Measurements from ENCODE around the gene SLC35G3.
"Not testable (repeated sequence)": the region's sequence is repeated elsewhere in the genome, so short reads cannot be mapped to it uniquely, and the experiment has no call there.

SLC35G3 gene

DNA sequence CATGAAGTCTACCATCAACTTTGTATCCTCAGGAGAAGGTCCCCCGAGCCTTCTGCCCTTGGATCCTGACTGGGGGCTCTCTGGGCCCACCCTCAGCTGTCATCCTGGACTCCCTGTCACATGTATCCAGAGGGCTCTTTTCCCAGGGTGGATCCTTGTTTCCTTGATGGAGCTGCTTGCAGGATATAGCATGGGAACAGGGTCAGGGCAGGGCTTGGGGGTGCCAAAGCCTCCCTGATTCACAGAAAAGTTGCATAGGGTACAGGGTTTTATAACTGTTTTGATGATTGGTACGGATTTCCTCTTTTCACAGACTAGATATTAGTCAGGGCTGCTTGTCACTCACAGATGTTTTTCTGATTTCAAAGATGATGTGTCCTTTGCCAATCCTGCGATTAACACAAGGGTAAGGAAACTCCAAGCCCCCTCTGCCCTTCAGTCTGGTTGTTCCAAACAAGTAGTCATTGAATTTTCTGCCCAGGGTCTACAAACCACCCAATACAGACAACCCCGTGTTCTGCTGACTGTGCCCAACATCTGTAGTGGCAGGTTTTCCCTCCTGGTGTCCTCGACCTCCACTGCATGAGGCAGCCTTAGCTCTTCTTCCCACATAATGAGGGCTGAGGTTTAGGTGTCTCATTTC lies 20.6 kb upstream of the SLC35G3 start:
- DNase-seq = no peak
- in situ Hi-C loops (cut with HindIII; ENCODE audit: low pct_ligation_motif_present, low sequenced_read_pairs) = no loop called here
- TF ChIP-seq, protein P1, sequence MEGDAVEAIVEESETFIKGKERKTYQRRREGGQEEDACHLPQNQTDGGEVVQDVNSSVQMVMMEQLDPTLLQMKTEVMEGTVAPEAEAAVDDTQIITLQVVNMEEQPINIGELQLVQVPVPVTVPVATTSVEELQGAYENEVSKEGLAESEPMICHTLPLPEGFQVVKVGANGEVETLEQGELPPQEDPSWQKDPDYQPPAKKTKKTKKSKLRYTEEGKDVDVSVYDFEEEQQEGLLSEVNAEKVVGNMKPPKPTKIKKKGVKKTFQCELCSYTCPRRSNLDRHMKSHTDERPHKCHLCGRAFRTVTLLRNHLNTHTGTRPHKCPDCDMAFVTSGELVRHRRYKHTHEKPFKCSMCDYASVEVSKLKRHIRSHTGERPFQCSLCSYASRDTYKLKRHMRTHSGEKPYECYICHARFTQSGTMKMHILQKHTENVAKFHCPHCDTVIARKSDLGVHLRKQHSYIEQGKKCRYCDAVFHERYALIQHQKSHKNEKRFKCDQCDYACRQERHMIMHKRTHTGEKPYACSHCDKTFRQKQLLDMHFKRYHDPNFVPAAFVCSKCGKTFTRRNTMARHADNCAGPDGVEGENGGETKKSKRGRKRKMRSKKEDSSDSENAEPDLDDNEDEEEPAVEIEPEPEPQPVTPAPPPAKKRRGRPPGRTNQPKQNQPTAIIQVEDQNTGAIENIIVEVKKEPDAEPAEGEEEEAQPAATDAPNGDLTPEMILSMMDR (IDR thresholded peaks at IDR 0.05; ENCODE audit: low read depth, low read length, missing control alignments) = no peak
- H3K36me3 ChIP-seq (replicated peaks) = no peaks in the 10 kb centered on the region
- H3K27me3 ChIP-seq (replicated peaks) = no peaks in the 10 kb centered on the region
- H3K4me3 ChIP-seq (ENCODE audit: low read depth, low read length) = no peak overlapping the region
- H3K27ac ChIP-seq = no peak overlapping the region

DNA sequence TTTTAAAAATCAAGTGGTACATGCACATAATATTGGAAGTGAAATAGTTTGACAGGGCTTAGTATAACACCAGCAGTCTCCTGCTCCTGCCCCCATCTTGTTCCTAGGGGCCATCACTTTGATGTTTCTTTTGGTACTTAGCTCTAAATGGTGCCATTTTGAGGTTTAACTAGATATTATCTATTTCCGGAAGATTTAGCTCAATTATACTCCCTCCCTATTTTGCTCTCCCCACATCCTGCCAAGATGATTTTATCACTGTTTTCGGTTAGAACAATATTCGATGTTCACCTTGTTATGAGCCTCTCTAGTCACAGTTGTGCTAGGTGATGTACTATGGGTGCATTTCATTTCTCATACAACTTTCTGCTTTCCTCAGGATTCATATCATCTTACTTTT lies 20.0 kb upstream of the SLC35G3 start:
- no peak for DNase-seq
- TF ChIP-seq, protein P1 (IDR thresholded peaks at IDR 0.05; ENCODE audit: low read depth, low read length, missing control alignments) = no peak
- H3K36me3 ChIP-seq (replicated peaks) = no peaks in the 10 kb centered on the region
- no peak overlapping the region for H3K27ac ChIP-seq
- H3K27me3 ChIP-seq (replicated peaks) = no peaks in the 10 kb centered on the region
- in situ Hi-C loops (cut with HindIII; ENCODE audit: low pct_ligation_motif_present, low sequenced_read_pairs) = no loop called here
- H3K4me3 ChIP-seq (ENCODE audit: low read depth, low read length) = no peak overlapping the region

DNA sequence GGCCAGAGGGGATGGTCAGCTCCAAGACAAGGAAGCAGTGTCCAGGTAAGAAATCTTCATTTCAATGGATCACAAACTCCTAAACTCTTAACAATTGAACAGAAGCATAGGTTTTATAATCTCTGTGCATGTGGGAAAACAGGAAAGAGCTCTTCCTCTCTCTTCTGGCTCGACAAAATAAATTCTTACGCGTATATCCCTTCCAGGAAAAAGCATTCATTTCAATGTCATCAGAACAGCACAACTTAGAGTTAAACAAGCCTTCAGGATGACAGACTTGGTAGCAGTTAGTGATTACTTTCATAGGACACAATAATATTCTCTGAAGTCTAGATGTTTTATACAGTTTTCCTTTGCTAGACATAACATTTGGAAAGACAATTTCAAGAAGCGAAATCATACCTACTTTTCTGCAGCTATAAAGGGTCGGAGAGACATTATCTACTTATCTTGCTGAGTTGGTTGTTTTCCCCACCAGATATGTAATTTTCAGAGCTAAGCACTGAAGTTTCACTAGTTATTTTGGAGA lies 19.3 kb upstream of the SLC35G3 start:
- no peaks in the 10 kb centered on the region for H3K36me3 ChIP-seq (replicated peaks)
- TF ChIP-seq, protein P1 (IDR thresholded peaks at IDR 0.05; ENCODE audit: low read depth, low read length, missing control alignments) = no peak
- no peak for DNase-seq
- no peak overlapping the region for H3K4me3 ChIP-seq (ENCODE audit: low read depth, low read length)
- in situ Hi-C loops (cut with HindIII; ENCODE audit: low pct_ligation_motif_present, low sequenced_read_pairs) = no loop called here
- H3K27ac ChIP-seq = no peak overlapping the region
- no peaks in the 10 kb centered on the region for H3K27me3 ChIP-seq (replicated peaks)

DNA sequence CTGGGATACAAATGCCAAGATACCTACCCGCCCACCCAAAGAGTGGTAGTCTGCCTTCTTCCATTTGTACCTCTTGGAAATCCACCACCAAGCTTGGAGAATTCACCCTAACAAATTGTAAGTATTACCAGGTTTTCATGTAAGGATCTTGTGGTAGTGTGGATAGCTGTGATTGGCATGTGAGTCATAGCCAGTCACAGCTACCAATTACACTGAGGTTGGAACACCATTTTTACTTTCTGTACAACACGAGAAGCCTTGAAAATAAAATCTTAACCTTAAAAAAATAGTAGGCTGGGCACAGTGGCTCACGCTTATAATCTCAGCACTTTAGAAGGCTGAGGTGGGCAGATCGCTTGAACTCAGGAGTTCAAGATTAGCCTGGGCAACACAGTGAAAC lies 18.5 kb upstream of the SLC35G3 start:
- Histone ChIP-seq H3K27ac (no peak overlapping the region), H3K4me3 (ENCODE audit: low read depth, low read length) (no peak overlapping the region), H3K27me3 (replicated peaks) (no peaks in the 10 kb centered on the region), H3K36me3 (replicated peaks) (no peaks in the 10 kb centered on the region)
- no peak for DNase-seq
- TF ChIP-seq, protein P1 (IDR thresholded peaks at IDR 0.05; ENCODE audit: low read depth, low read length, missing control alignments) = no peak
- in situ Hi-C loops (cut with HindIII; ENCODE audit: low pct_ligation_motif_present, low sequenced_read_pairs) = no loop called here

DNA sequence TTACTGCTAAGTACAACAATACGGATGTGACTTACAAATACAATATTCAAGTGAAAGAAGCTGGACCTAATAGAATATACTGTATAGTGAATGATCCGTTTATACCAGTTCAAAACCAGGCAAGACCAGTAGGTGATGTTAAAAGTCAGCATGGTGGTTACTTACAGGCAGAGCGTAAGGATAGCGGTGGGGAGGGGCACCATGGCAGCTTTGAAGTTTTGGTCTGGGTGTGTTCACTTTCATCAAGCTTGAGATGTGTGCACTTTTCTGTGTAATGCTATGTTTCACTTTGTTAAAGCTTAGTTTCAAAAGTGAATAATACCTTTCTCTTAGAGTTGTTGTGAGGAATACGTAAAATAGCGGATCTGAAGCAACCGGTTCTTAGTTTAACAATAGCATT lies 16.5 kb upstream of the SLC35G3 start:
- Histone ChIP-seq H3K27ac (no peak overlapping the region), H3K27me3 (replicated peaks) (no peaks in the 10 kb centered on the region), H3K36me3 (replicated peaks) (no peaks in the 10 kb centered on the region), H3K4me3 (ENCODE audit: low read depth, low read length) (no peak overlapping the region)
- TF ChIP-seq, protein P1 (IDR thresholded peaks at IDR 0.05; ENCODE audit: low read depth, low read length, missing control alignments) = no peak
- in situ Hi-C loops (cut with HindIII; ENCODE audit: low pct_ligation_motif_present, low sequenced_read_pairs) = no loop called here
- no peak for DNase-seq

DNA sequence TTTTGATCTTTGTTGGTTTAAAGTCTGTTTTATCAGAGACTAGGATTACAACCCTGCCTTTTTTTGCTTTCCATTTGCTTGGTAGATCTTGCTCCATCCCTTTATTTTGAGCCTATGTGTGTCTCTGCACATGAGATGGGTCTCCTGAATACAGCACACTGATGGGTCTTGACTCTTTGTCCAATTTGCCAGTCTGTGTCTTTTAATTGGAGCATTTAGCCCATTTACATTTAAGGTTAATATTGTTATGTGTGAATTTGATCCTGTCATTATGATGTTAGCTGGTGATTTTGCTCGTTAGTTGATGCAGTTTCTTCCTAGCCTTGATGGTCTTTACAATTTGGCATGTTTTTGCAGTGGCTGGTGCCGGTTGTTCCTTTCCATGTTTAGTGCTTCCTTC lies 8.4 kb upstream of the SLC35G3 start:
- H3K4me3 ChIP-seq (ENCODE audit: low read depth, low read length); H3K27me3 ChIP-seq (replicated peaks); in situ Hi-C loops (cut with HindIII; ENCODE audit: low pct_ligation_motif_present, low sequenced_read_pairs); DNase-seq; H3K27ac ChIP-seq; H3K36me3 ChIP-seq (replicated peaks): not testable (repeated sequence)

DNA sequence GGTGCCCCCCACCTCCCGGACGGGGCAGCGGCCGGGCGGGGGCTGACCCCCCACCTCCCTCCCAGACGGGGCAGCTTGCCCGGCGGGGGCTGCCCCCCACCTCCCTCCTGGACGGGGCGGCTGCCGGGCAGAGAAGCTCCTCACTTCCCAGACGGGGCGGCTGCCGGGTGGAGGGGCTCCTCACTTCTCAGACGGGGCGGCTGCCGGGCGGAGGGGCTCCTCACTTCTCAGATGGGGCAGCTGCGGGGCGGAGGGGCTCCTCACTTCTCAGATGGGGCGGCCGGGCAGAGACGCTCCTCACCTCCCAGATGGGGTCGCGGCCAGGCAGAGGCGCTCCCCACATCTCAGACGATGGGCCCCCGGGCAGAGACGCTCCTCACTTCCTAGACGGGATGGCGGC lies 869 bp upstream of the SLC35G3 start:
- H3K4me3 ChIP-seq (ENCODE audit: low read depth, low read length); in situ Hi-C loops (cut with HindIII; ENCODE audit: low pct_ligation_motif_present, low sequenced_read_pairs); H3K27ac ChIP-seq; H3K36me3 ChIP-seq (replicated peaks); H3K27me3 ChIP-seq (replicated peaks); DNase-seq: not testable (repeated sequence)
